HCT116 (cell line): ENCODE measurements around the gene HEATR3. TPM values are rescaled to one million over a fixed set of nuclear protein-coding genes. Genes with fewer than 3 reads are reported as not detected.

Source experiments
- ATAC-seq: fragments of 200-7000 bp; cut with Tn5 transposase; 2 replicates; pipeline ENCODE4 v1.9.1; 2020; ENCODE audit warnings: mild to moderate bottlenecking, moderate library complexity
- BruUV-seq: library from RNA; stranded (reverse); fragments of 400-500 nt; replicated peaks from 2 replicates; lab custom pipeline; 2021; lab: Mats Ljungman, UMichigan
- CTCF ChIA-PET: fragments of 300-600 bp; sonication (Branson Sonifier 250); formaldehyde crosslinking; loops from one replicate; lab custom pipeline; 2021; ENCODE audit warnings: antibody characterized with exemption; lab: Charles Lee
- POLR2A ChIA-PET: fragments of 300-600, 350-600 bp; sonication (Branson Sonifier 250); formaldehyde crosslinking; loops from one replicate; lab custom pipeline; 2021; ENCODE audit warnings: antibody characterized with exemption; lab: Charles Lee
- RAD21 ChIA-PET, 2 experiments: fragments of 300-600 bp; sonication (Branson Sonifier 250); formaldehyde crosslinking; loops; one replicate each; lab custom pipeline; 2023; ENCODE audit warnings: low total read pairs in 2 of 2; ENCODE audit not compliant: uncharacterized antibody in 2 of 2, unreplicated experiment in 2 of 2, low non-redundant PET in 1 of 2; lab: Charles Lee
- DNase-seq: peaks from one replicate; pipeline ENCODE4 v3.0.0-alpha.2; 2010; ENCODE audit warnings: low read depth, low spot score
- H2AFZ ChIP-seq: fragments of 200-600 bp; shearing (Covaris generic), sonication (generic); 2 replicates; pipeline ENCODE4 v1.6.1; 2017; ENCODE audit warnings: low read depth, mixed run types, mixed read lengths, antibody characterized with exemption, low read length; ENCODE audit not compliant: poor library complexity, severe bottlenecking
- H3K27ac ChIP-seq: 2 replicates; pipeline ENCODE4 v1.5.1; 2012; ENCODE audit warnings: low read depth, low read length
- H3K27me3 ChIP-seq: fragments of 200-600 bp; sonication (generic); 2 replicates; pipeline ENCODE4 v1.6.1; 2016; ENCODE audit warnings: mixed run types, low read length, mixed read lengths; ENCODE audit not compliant: insufficient read depth
- H3K36me3 ChIP-seq, 2 experiments: fragments of 200-500 bp in 1 of 2; fragments of 200-600 bp in 1 of 2; sonication (Bioruptor generic) in 1 of 2; sonication (generic) in 1 of 2; 2 replicates each; pipeline versions ENCODE4 v1.5.1 to v1.6.1; 2014 to 2016; ENCODE audit warnings: low read length in 2 of 2, inconsistent platforms in 1 of 2, mixed read lengths in 1 of 2, mixed run types in 1 of 2; ENCODE audit not compliant: insufficient read depth in 2 of 2, control insufficient read depth in 1 of 2
- H3K4me1 ChIP-seq, 2 experiments: fragments of 200-600 bp in 1 of 2; sonication (generic) in 1 of 2; 2 replicates each; pipeline versions ENCODE4 v1.5.1 to v1.6.1; 2012 to 2017; ENCODE audit warnings: low read length in 2 of 2, inconsistent platforms in 1 of 2, mild to moderate bottlenecking in 1 of 2, mixed read lengths in 1 of 2, mixed run types in 1 of 2, moderate library complexity in 1 of 2; ENCODE audit not compliant: insufficient read depth in 2 of 2, control insufficient read depth in 1 of 2
- H3K4me2 ChIP-seq: fragments of 200-600 bp; sonication (generic); 2 replicates; pipeline ENCODE4 v1.6.1; 2017; ENCODE audit warnings: mixed run types, low read length, mixed read lengths
- H3K4me3 ChIP-seq, 2 experiments: fragments of 200-600 bp in 1 of 2; sonication (generic) in 1 of 2; replicated peaks in 1 of 2; 2 replicates each; pipeline ENCODE4 v1.5.1; 2011 to 2016; ENCODE audit warnings: low read length in 2 of 2, control low read depth in 1 of 2, low read depth in 1 of 2, mild to moderate bottlenecking in 1 of 2, mixed read lengths in 1 of 2, mixed run types in 1 of 2
- H3K79me2 ChIP-seq: fragments of 200-600 bp; sonication (generic); 2 replicates; pipeline ENCODE4 v1.6.1; 2017; ENCODE audit warnings: mild to moderate bottlenecking, mixed run types, low read length, moderate library complexity, mixed read lengths; ENCODE audit not compliant: insufficient read depth
- H3K9ac ChIP-seq: fragments of 200-600 bp; sonication (generic); 2 replicates; pipeline ENCODE4 v1.6.1; 2016; ENCODE audit warnings: low read length, mixed read lengths
- H3K9me2 ChIP-seq: fragments of 200-600 bp; sonication (generic), shearing (Covaris generic); 2 replicates; pipeline ENCODE4 v1.6.1; 2017; ENCODE audit warnings: mixed run types, mild to moderate bottlenecking, moderate library complexity; ENCODE audit not compliant: insufficient read depth
- H3K9me3 ChIP-seq, 2 experiments: fragments of 200-500 bp in 1 of 2; fragments of 200-600 bp in 1 of 2; sonication (Bioruptor generic) in 1 of 2; sonication (generic) in 1 of 2; 2 replicates each; pipeline ENCODE4 v1.6.1; 2014 to 2017; ENCODE audit warnings: low read length in 2 of 2, mixed read lengths in 2 of 2, inconsistent platforms in 1 of 2, low read depth in 1 of 2, mild to moderate bottlenecking in 1 of 2, mixed run types in 1 of 2, moderate library complexity in 1 of 2; ENCODE audit not compliant: control insufficient read depth in 1 of 2, insufficient read depth in 1 of 2
- H4K20me1 ChIP-seq: fragments of 200-600 bp; sonication (generic), shearing (Covaris generic); 2 replicates; pipeline ENCODE4 v1.6.1; 2017; ENCODE audit warnings: mixed run types, mild to moderate bottlenecking, moderate library complexity; ENCODE audit not compliant: insufficient read depth
- POLR2A ChIP-seq: IDR thresholded peaks from 2 replicates; pipeline ENCODE4 v1.7.0; 2011; ENCODE audit warnings: borderline replicate concordance; ENCODE audit not compliant: insufficient read depth, insufficient read length; ENCODE audit errors: extremely low read depth
- SRF ChIP-seq: IDR thresholded peaks from 2 replicates; pipeline ENCODE4 v1.6.1; 2012; ENCODE audit warnings: low read depth
- intact Hi-C: fragments of 100-400 bp; cut with micrococcal nuclease; formaldehyde crosslinking; loops from 2 replicates; pipeline ENCODE4 v1.10.0; 2022
- total RNA-seq: library from RNA; stranded (reverse); gene quantifications from one replicate; pipeline ENCODE4 v1.2.1, GENCODE V29; 2021; ENCODE audit not compliant: unreplicated experiment
- TF ChIP-seq, protein P1 (sequence below): IDR thresholded peaks from 2 replicates; pipeline ENCODE4 v1.6.1; 2011; ENCODE audit warnings: mild to moderate bottlenecking, low read length, moderate library complexity; ENCODE audit not compliant: insufficient replicate concordance; ENCODE audit errors: extremely low read depth
- TF ChIP-seq, protein P2 (sequence below), 3 experiments: fragments of 200-600 bp in 1 of 3; sonication (generic) in 1 of 3; IDR thresholded peaks in 2 of 3; conservative IDR thresholded peaks in 1 of 3; 2 replicates each; pipeline ENCODE4 v1.5.1; 2012 to 2017; ENCODE audit warnings: low read depth in 2 of 3, low read length in 2 of 3, antibody characterized with exemption in 1 of 3, borderline replicate concordance in 1 of 3, control low read depth in 1 of 3, mild to moderate bottlenecking in 1 of 3, mixed read lengths in 1 of 3, mixed run types in 1 of 3, moderate library complexity in 1 of 3; ENCODE audit not compliant: insufficient read depth in 1 of 3

HEATR3 gene
- total RNA-seq, 1 experiment from 2014 or later, result 16.3 TPM

DNA sequence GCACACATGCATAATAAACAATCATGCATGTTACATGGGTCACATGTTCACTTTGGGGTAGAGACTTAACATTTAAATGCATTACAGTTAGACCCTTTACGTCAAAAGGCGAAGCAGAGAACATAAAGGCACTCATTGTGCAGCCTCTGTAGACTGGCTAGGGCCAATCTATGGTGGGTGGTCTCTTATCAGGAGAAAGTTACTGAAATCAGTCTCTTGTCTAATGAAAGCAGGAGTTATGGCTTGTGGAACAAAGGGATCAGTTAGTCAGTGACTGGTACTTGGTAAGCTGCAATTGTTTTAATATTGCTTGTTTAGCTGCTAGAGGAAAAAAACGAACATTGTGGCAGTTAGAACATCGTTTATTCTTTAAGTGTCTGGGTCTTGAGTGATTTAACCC is 42.1 kb upstream of the HEATR3 start:
- Histone ChIP-seq H3K4me1 (peaks cover 4 to 15% of the 10 kb centered on the region in 2 experiments; a peak in 2 of 4 replicates), H3K9me3 (no peaks in the 10 kb centered on the region)
- no peak for ATAC-seq
- no peak for TF ChIP-seq POLR2A
- no peak for TF ChIP-seq SRF
- TF ChIP-seq, protein P1, sequence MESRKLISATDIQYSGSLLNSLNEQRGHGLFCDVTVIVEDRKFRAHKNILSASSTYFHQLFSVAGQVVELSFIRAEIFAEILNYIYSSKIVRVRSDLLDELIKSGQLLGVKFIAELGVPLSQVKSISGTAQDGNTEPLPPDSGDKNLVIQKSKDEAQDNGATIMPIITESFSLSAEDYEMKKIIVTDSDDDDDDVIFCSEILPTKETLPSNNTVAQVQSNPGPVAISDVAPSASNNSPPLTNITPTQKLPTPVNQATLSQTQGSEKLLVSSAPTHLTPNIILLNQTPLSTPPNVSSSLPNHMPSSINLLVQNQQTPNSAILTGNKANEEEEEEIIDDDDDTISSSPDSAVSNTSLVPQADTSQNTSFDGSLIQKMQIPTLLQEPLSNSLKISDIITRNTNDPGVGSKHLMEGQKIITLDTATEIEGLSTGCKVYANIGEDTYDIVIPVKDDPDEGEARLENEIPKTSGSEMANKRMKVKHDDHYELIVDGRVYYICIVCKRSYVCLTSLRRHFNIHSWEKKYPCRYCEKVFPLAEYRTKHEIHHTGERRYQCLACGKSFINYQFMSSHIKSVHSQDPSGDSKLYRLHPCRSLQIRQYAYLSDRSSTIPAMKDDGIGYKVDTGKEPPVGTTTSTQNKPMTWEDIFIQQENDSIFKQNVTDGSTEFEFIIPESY, result no peak
- TF ChIP-seq, protein P2, sequence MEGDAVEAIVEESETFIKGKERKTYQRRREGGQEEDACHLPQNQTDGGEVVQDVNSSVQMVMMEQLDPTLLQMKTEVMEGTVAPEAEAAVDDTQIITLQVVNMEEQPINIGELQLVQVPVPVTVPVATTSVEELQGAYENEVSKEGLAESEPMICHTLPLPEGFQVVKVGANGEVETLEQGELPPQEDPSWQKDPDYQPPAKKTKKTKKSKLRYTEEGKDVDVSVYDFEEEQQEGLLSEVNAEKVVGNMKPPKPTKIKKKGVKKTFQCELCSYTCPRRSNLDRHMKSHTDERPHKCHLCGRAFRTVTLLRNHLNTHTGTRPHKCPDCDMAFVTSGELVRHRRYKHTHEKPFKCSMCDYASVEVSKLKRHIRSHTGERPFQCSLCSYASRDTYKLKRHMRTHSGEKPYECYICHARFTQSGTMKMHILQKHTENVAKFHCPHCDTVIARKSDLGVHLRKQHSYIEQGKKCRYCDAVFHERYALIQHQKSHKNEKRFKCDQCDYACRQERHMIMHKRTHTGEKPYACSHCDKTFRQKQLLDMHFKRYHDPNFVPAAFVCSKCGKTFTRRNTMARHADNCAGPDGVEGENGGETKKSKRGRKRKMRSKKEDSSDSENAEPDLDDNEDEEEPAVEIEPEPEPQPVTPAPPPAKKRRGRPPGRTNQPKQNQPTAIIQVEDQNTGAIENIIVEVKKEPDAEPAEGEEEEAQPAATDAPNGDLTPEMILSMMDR (IDR thresholded peaks at IDR 0.05 in 2 of 3, conservative IDR thresholded peaks at IDR 0.05 in 1 of 3; ENCODE audit: borderline replicate concordance in 1 of 3, insufficient read depth in 1 of 3, low read depth in 2 of 3, low read length in 2 of 3), result no peak
- TF ChIP-seq, all 23 proteins: peak for 0
- H2AFZ ChIP-seq, result no peak overlapping the region
- RAD21 ChIA-PET, result no interaction called here
- H3K79me2 ChIP-seq, result peaks cover 24% of the 10 kb centered on the region
- no peak for DNase-seq
- no peaks in the 10 kb centered on the region for H3K9me2 ChIP-seq
- no peak overlapping the region for H3K27ac ChIP-seq
- H3K4me3 ChIP-seq, result no peak overlapping the region
- POLR2A ChIA-PET, result no interaction called here
- H3K27me3 ChIP-seq, result no peaks in the 10 kb centered on the region
- no peak overlapping the region for H3K9ac ChIP-seq
- no peaks in the 10 kb centered on the region for H4K20me1 ChIP-seq
- intact Hi-C loops, result loop anchor here (2.0 to 10.0 kb wide), 2 partner anchors 187 to 331 kb away; no protein-coding TSS in a partner anchor
- H3K36me3 ChIP-seq, result no peaks in the 10 kb centered on the region
- CTCF ChIA-PET, result interaction anchor here (1.0 kb wide), 1 partner anchor 188 kb away, joined by 3 read pairs; no protein-coding TSS in a partner anchor
- no peak overlapping the region for H3K4me2 ChIP-seq
- BruUV-seq, result no TSS peak
